SK-N-SH (cell line): Measurements from ENCODE around the gene CHD5. TPM values are rescaled to one million over a fixed set of nuclear protein-coding genes. Genes with fewer than 3 reads are reported as not detected.

ENCODE experiments used
- CTCF ChIA-PET: fragments of 300-600, 350-600 bp; formaldehyde crosslinking; extraction: SDS; loops from one replicate; lab custom pipeline; 2021; lab: Yijun Ruan, JAX
- POLR2A ChIA-PET: fragments of 350-600 bp; sonication (Branson Sonifier 250); formaldehyde crosslinking; extraction: SDS; loops from one replicate; lab custom pipeline; 2020; ENCODE audit warnings: antibody characterized with exemption, inconsistent platforms; lab: Yijun Ruan, JAX
- DNase-seq: peaks from one replicate; pipeline ENCODE4 v3.0.0; 2012
- H2AFZ ChIP-seq: fragments of 200-600 bp; sonication (generic); 2 replicates; pipeline ENCODE4 v1.8.1; 2016; ENCODE audit warnings: antibody characterized with exemption, mild to moderate bottlenecking, low read depth
- H3F3A ChIP-seq: fragments of 200-600 bp; sonication (generic); replicated peaks from 2 replicates; pipeline ENCODE3; 2016; ENCODE audit warnings: antibody characterized with exemption, mild to moderate bottlenecking; ENCODE audit not compliant: insufficient read depth
- H3K27ac ChIP-seq, 2 experiments: fragments of 200-500 bp in 1 of 2; fragments of 200-600 bp in 1 of 2; sonication (Bioruptor generic) in 1 of 2; sonication (generic), shearing (Covaris generic) in 1 of 2; 2 replicates each; pipeline versions ENCODE4 v1.5.1 to v1.6.1; 2014 to 2016; ENCODE audit warnings: low read depth in 2 of 2, inconsistent platforms in 1 of 2, low read length in 1 of 2, mild to moderate bottlenecking in 1 of 2, mixed read lengths in 1 of 2
- H3K27me3 ChIP-seq: fragments of 200-600 bp; sonication (generic), shearing (Covaris generic); 2 replicates; pipeline ENCODE4 v1.6.1; 2016; ENCODE audit warnings: mixed run types; ENCODE audit not compliant: insufficient read depth
- H3K36me3 ChIP-seq, 2 experiments: fragments of 200-500 bp in 1 of 2; fragments of 200-600 bp in 1 of 2; sonication (Bioruptor generic) in 1 of 2; sonication (generic) in 1 of 2; replicated peaks in 1 of 2; 2 replicates each; pipeline versions ENCODE3 to v1.5.1; 2014 to 2016; ENCODE audit warnings: low read length in 1 of 2, mild to moderate bottlenecking in 1 of 2; ENCODE audit not compliant: insufficient read depth in 2 of 2, control insufficient read depth in 1 of 2
- H3K4me1 ChIP-seq, 2 experiments: fragments of 200-500 bp in 1 of 2; fragments of 200-600 bp in 1 of 2; sonication (Bioruptor generic) in 1 of 2; sonication (generic), shearing (Covaris generic) in 1 of 2; 2 replicates each; pipeline versions ENCODE4 v1.5.1 to v1.6.1; 2014 to 2016; ENCODE audit warnings: low read depth in 1 of 2, low read length in 1 of 2, mixed run types in 1 of 2; ENCODE audit not compliant: insufficient read depth in 2 of 2, control insufficient read depth in 1 of 2
- H3K4me2 ChIP-seq: fragments of 200-600 bp; sonication (generic), shearing (Covaris generic); 2 replicates; pipeline ENCODE4 v1.6.1; 2017; ENCODE audit warnings: mixed run types
- H3K4me3 ChIP-seq, 2 experiments: fragments of 200-500 bp in 1 of 2; fragments of 200-600 bp in 1 of 2; sonication (Bioruptor generic) in 1 of 2; sonication (generic), shearing (Covaris generic) in 1 of 2; 2 replicates each; pipeline versions ENCODE4 v1.5.1 to v1.8.1; 2014 to 2016; ENCODE audit warnings: low read depth in 2 of 2, inconsistent platforms in 1 of 2, low read length in 1 of 2, mild to moderate bottlenecking in 1 of 2, mixed read lengths in 1 of 2, moderate library complexity in 1 of 2
- H3K79me2 ChIP-seq: fragments of 200-600 bp; sonication (generic); 2 replicates; pipeline ENCODE4 v1.8.1; 2017; ENCODE audit warnings: mild to moderate bottlenecking; ENCODE audit not compliant: insufficient read depth
- H3K9ac ChIP-seq: fragments of 200-600 bp; sonication (generic); 2 replicates; pipeline ENCODE4 v1.6.1; 2017; ENCODE audit warnings: mixed run types
- H3K9me2 ChIP-seq: fragments of 200-600 bp; sonication (generic); 2 replicates; pipeline ENCODE4 v1.6.1; 2017; ENCODE audit warnings: mixed run types
- H3K9me3 ChIP-seq: fragments of 200-600 bp; sonication (generic); 2 replicates; pipeline ENCODE4 v1.6.1; 2017; ENCODE audit warnings: mixed run types, mild to moderate bottlenecking, moderate library complexity
- H4K20me1 ChIP-seq: fragments of 200-600 bp; sonication (generic); 2 replicates; pipeline ENCODE4 v1.6.1; 2017; ENCODE audit warnings: mild to moderate bottlenecking, mixed run types; ENCODE audit not compliant: insufficient read depth
- CHD2 ChIP-seq: fragments of 150-350 bp; IDR thresholded peaks from 2 replicates; pipeline ENCODE4 v1.6.1; 2018; ENCODE audit warnings: low read length; ENCODE audit not compliant: partially characterized antibody
- ELF1 ChIP-seq: IDR thresholded peaks from 2 replicates; pipeline ENCODE4 v1.4.0; 2012
- FOSL2 ChIP-seq: IDR thresholded peaks from 2 replicates; pipeline ENCODE4 v1.4.0; 2012; ENCODE audit warnings: low read depth, mild to moderate bottlenecking, moderate library complexity, borderline replicate concordance
- FOXJ3 ChIP-seq: sonication (generic); formaldehyde crosslinking; IDR thresholded peaks from 2 replicates; pipeline ENCODE4 v1.5.1; 2020; ENCODE audit warnings: mild to moderate bottlenecking, missing genetic modification reagents
- FOXM1 ChIP-seq: IDR thresholded peaks from 2 replicates; pipeline ENCODE4 v1.4.0; 2012; ENCODE audit warnings: low read depth, mild to moderate bottlenecking
- JUND ChIP-seq: IDR thresholded peaks from 2 replicates; pipeline ENCODE4 v1.4.0; 2012
- MXI1 ChIP-seq: IDR thresholded peaks from 2 replicates; pipeline ENCODE4 v1.6.1; 2012; ENCODE audit warnings: mild to moderate bottlenecking, low read depth, low read length, improper control_type of control experiment
- POLR2AphosphoS5 ChIP-seq: IDR thresholded peaks from 2 replicates; pipeline ENCODE4 v1.6.1; 2012; ENCODE audit warnings: low read depth, low read length
- RCOR1 ChIP-seq: fragments of 150-350 bp; IDR thresholded peaks from 2 replicates; pipeline ENCODE4 v1.6.1; 2017; ENCODE audit warnings: antibody characterized with exemption, low read length
- RFX5 ChIP-seq: IDR thresholded peaks from 2 replicates; pipeline ENCODE4 v1.6.1; 2012; ENCODE audit warnings: mild to moderate bottlenecking, improper control_type of control experiment, low read length
- RXRA ChIP-seq: IDR thresholded peaks from 2 replicates; pipeline ENCODE4 v1.4.0; 2012; ENCODE audit warnings: low read depth, mild to moderate bottlenecking, borderline replicate concordance
- SMC3 ChIP-seq: IDR thresholded peaks from 2 replicates; pipeline ENCODE4 v1.6.1; 2012; ENCODE audit warnings: low read depth, low read length, improper control_type of control experiment
- TEAD4 ChIP-seq: IDR thresholded peaks from 2 replicates; pipeline ENCODE4 v1.4.0; 2012; ENCODE audit warnings: mild to moderate bottlenecking, borderline replicate concordance; ENCODE audit not compliant: insufficient read depth
- YY1 ChIP-seq: IDR thresholded peaks from 2 replicates; pipeline ENCODE4 v1.4.0; 2012; ENCODE audit warnings: low read depth, mild to moderate bottlenecking
- WGBS: methylation state at CpG from one replicate; pipeline ENCODE4 v1.1.6; 2017; ENCODE audit warnings: low lambda C conversion rate; 5-methylcytosine and 5-hydroxymethylcytosine counted together
- polyA plus RNA-seq, 3 experiments: library from polyadenylated mRNA; depleted of rRNA; stranded (reverse); fragments of >200 nt; gene quantifications; 2 replicates each; pipeline ENCODE4 v1.2.3, GENCODE V29; 2012
- TF ChIP-seq, protein P1 (sequence below): IDR thresholded peaks from 2 replicates; pipeline ENCODE4; 2012
- TF ChIP-seq, protein P2 (sequence below): IDR thresholded peaks from 2 replicates; pipeline ENCODE4 v1.6.1; 2012; ENCODE audit warnings: mild to moderate bottlenecking, low read depth, low read length, moderate library complexity
- TF ChIP-seq, protein P3 (sequence below): fragments of 150-350 bp; IDR thresholded peaks from 2 replicates; pipeline ENCODE4 v1.6.1; 2016; ENCODE audit warnings: mild to moderate bottlenecking, low read depth, low read length
- TF ChIP-seq, protein P4 (sequence below): IDR thresholded peaks from 2 replicates; pipeline ENCODE4 v1.4.0; 2012; ENCODE audit warnings: low read depth, borderline replicate concordance

The CHD5 gene
- polyA plus RNA-seq, 1 of the 3 experiments (the other 2 are of a cell fraction) = 0.26 TPM

DNA sequence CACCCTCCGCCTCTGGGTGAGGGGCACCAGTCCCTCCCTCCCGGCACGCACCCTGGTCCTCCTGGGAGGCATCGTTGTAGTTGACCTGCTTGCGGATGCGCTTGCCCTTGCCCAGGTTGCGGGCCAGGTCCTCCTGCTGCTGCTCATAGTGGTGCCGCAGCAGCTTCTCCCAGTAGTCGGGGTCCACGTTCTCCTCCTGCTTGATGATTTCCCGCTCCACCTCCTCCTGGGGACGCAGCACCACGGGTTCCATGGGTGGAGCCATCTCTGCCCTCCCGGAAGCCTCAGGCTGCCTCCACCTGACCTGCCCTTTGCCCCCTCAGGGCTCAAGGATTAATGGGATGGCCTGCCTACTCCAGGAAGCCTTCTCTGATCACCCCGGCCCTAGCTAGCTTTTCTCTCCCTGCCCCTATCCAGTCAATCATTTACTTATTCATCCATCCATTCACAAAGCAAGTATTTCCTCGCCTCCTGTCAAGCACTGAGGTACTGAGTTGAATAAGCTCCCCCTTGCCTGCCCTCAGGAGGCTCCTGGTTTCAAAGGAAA is 53.5 kb downstream of the CHD5 start:
- ChIA-PET POLR2A (no interaction called here), CTCF (interaction anchor here (0.8 to 1.5 kb wide), 4 partner anchors 15 to 73 kb away, joined by 3 read pairs; no protein-coding TSS in a partner anchor)
- Histone ChIP-seq H3K4me3 (no peak overlapping the region), H3K9me3 (no peaks in the 10 kb centered on the region), H3F3A (no peaks in the 10 kb centered on the region), H3K36me3 (no peaks in the 10 kb centered on the region), H3K4me2 (no peak overlapping the region), H3K9ac (no peak overlapping the region), H3K27me3 (no peaks in the 10 kb centered on the region), H3K9me2 (no peaks in the 10 kb centered on the region), H3K27ac (no peak overlapping the region), H3K79me2 (no peaks in the 10 kb centered on the region), H2AFZ (no peak overlapping the region), H4K20me1 (no peaks in the 10 kb centered on the region), H3K4me1 (no peaks in the 10 kb centered on the region)
- 67% methylated on average over 6 of the region's 16 CpGs for whole genome bisulfite sequencing
- DNase-seq = no peak
- TF ChIP-seq ELF1 = no peak
- TF ChIP-seq FOXJ3 (CRISPR knock-in tag) = no peak
- TF ChIP-seq, protein P1, sequence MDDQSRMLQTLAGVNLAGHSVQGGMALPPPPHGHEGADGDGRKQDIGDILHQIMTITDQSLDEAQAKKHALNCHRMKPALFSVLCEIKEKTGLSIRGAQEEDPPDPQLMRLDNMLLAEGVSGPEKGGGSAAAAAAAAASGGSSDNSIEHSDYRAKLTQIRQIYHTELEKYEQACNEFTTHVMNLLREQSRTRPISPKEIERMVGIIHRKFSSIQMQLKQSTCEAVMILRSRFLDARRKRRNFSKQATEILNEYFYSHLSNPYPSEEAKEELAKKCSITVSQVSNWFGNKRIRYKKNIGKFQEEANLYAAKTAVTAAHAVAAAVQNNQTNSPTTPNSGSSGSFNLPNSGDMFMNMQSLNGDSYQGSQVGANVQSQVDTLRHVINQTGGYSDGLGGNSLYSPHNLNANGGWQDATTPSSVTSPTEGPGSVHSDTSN = no peak
- TF ChIP-seq TEAD4 = no peak
- no peak for TF ChIP-seq MXI1
- TF ChIP-seq JUND = no peak
- no peak for TF ChIP-seq FOSL2

DNA sequence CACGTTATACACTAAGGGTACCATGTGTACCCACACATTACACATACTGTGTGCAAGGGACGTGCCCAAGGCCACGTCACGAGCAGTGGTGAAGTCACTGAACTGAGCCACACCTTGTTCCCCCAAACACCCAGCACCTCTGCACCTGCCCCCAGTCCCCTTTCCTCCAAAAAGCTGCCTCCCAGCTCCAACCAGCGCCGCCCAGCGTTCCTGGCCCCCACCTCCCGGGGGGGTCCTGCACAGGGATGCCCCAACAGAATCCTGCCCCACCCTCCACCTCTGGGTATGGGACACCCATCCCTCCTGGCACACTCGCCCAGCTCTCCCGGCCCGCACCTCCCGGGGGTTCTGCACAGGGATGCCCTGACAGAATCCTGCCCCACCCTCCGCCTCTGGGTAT is 54.1 kb downstream of the CHD5 start:
- Histone ChIP-seq H3K9me2 (no peaks in the 10 kb centered on the region), H3K79me2 (no peaks in the 10 kb centered on the region), H3K27ac (no peak overlapping the region), H3K4me2 (no peak overlapping the region), H3K4me3 (no peak overlapping the region), H3K9ac (no peak overlapping the region), H3K9me3 (no peaks in the 10 kb centered on the region), H3F3A (no peaks in the 10 kb centered on the region), H2AFZ (no peak overlapping the region), H3K36me3 (no peaks in the 10 kb centered on the region), H3K27me3 (no peaks in the 10 kb centered on the region), H3K4me1 (no peaks in the 10 kb centered on the region), H4K20me1 (no peaks in the 10 kb centered on the region)
- ChIA-PET POLR2A (no interaction called here), CTCF (interaction anchor here (1.1 to 1.5 kb wide), 4 partner anchors 20 to 73 kb away, joined by 3 read pairs; no protein-coding TSS in a partner anchor)
- WGBS = 68% methylated on average over 11 of the region's 13 CpGs
- DNase-seq = no peak
- TF ChIP-seq FOXM1 = no peak
- TF ChIP-seq CHD2 = no peak
- TF ChIP-seq YY1 = no peak
- no peak for TF ChIP-seq RXRA
- no peak for TF ChIP-seq FOXJ3 (CRISPR knock-in tag)
- TF ChIP-seq TEAD4 = no peak
- no peak for TF ChIP-seq POLR2AphosphoS5
- no peak for TF ChIP-seq ELF1
- TF ChIP-seq, protein P2, sequence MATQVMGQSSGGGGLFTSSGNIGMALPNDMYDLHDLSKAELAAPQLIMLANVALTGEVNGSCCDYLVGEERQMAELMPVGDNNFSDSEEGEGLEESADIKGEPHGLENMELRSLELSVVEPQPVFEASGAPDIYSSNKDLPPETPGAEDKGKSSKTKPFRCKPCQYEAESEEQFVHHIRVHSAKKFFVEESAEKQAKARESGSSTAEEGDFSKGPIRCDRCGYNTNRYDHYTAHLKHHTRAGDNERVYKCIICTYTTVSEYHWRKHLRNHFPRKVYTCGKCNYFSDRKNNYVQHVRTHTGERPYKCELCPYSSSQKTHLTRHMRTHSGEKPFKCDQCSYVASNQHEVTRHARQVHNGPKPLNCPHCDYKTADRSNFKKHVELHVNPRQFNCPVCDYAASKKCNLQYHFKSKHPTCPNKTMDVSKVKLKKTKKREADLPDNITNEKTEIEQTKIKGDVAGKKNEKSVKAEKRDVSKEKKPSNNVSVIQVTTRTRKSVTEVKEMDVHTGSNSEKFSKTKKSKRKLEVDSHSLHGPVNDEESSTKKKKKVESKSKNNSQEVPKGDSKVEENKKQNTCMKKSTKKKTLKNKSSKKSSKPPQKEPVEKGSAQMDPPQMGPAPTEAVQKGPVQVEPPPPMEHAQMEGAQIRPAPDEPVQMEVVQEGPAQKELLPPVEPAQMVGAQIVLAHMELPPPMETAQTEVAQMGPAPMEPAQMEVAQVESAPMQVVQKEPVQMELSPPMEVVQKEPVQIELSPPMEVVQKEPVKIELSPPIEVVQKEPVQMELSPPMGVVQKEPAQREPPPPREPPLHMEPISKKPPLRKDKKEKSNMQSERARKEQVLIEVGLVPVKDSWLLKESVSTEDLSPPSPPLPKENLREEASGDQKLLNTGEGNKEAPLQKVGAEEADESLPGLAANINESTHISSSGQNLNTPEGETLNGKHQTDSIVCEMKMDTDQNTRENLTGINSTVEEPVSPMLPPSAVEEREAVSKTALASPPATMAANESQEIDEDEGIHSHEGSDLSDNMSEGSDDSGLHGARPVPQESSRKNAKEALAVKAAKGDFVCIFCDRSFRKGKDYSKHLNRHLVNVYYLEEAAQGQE = no peak
- TF ChIP-seq RCOR1 = no peak
- TF ChIP-seq, protein P3, sequence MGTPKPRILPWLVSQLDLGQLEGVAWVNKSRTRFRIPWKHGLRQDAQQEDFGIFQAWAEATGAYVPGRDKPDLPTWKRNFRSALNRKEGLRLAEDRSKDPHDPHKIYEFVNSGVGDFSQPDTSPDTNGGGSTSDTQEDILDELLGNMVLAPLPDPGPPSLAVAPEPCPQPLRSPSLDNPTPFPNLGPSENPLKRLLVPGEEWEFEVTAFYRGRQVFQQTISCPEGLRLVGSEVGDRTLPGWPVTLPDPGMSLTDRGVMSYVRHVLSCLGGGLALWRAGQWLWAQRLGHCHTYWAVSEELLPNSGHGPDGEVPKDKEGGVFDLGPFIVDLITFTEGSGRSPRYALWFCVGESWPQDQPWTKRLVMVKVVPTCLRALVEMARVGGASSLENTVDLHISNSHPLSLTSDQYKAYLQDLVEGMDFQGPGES = no peak
- TF ChIP-seq JUND = no peak
- no peak for TF ChIP-seq SMC3
- TF ChIP-seq RFX5 = no peak
- TF ChIP-seq, protein P4, sequence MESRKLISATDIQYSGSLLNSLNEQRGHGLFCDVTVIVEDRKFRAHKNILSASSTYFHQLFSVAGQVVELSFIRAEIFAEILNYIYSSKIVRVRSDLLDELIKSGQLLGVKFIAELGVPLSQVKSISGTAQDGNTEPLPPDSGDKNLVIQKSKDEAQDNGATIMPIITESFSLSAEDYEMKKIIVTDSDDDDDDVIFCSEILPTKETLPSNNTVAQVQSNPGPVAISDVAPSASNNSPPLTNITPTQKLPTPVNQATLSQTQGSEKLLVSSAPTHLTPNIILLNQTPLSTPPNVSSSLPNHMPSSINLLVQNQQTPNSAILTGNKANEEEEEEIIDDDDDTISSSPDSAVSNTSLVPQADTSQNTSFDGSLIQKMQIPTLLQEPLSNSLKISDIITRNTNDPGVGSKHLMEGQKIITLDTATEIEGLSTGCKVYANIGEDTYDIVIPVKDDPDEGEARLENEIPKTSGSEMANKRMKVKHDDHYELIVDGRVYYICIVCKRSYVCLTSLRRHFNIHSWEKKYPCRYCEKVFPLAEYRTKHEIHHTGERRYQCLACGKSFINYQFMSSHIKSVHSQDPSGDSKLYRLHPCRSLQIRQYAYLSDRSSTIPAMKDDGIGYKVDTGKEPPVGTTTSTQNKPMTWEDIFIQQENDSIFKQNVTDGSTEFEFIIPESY = no peak
